MG63 (cell line): ENCODE measurements around the gene CNOT1. TPM values are rescaled to one million over a fixed set of nuclear protein-coding genes. Genes with fewer than 3 reads are reported as not detected.
"Not testable (repeated sequence)": the region's sequence is repeated elsewhere in the genome, so short reads cannot be mapped to it uniquely, and the experiment has no call there.

Experiments
- DNase-seq: peaks from one replicate; pipeline ENCODE4 v3.0.0-alpha.2; 2020
- H3K27me3 ChIP-seq: fragments of 250-450 bp; sonication (Bioruptor Pico); 2 replicates; pipeline ENCODE4 v1.5.1; 2020; ENCODE audit warnings: mild to moderate bottlenecking, moderate library complexity
- H3K36me3 ChIP-seq: fragments of 250-450 bp; sonication (Bioruptor Pico); 2 replicates; pipeline ENCODE4 v1.5.1; 2020; ENCODE audit warnings: mild to moderate bottlenecking, moderate library complexity
- H3K4me3 ChIP-seq: fragments of 250-450 bp; sonication (Bioruptor Pico); 2 replicates; pipeline ENCODE4 v1.5.1; 2020; ENCODE audit warnings: mild to moderate bottlenecking, moderate library complexity
- H3K9me3 ChIP-seq: fragments of 250-450 bp; sonication (Bioruptor Pico); 2 replicates; pipeline ENCODE4 v1.5.1; 2020; ENCODE audit warnings: mild to moderate bottlenecking, moderate library complexity
- total RNA-seq: library from RNA; depleted of rRNA; stranded (reverse); fragments of >200 nt; shearing (Covaris generic); gene quantifications from 2 replicates; pipeline ENCODE4 v1.2.3, GENCODE V29; 2014; ENCODE audit warnings: low replicate concordance

Gene CNOT1
- total RNA-seq, 1 experiment from 2014 or later, result 232 TPM

GRCh38 chr16:58644765-58645487 is 15.3 kb upstream of the CNOT1 start:
- Histone ChIP-seq H3K36me3 (no peaks in the 10 kb centered on the region), H3K4me3 (no peak overlapping the region), H3K27me3 (no peaks in the 10 kb centered on the region), H3K9me3 (no peaks in the 10 kb centered on the region)
- no peak for DNase-seq

DNA sequence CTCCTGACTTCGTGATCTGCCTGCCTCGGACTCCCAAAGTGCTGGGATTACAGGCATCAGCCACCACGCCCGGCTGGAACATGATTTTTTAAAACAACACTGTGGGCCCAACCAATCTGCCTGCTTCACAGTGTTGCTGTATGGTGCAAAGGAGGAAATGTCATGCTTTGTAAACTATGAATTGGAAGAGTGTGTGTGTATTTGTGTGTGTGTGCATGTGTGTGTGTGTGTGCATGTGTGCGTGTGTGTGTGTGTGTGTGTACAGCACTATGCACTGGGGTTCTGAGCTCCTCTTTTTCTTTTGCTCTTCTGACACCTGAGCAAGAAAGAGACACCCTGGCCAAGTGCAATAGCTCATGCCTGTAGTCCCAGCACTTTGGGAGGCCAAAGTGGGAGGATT is 14.5 kb upstream of the CNOT1 start:
- H3K4me3 ChIP-seq, result no peak overlapping the region
- H3K36me3 ChIP-seq, result no peaks in the 10 kb centered on the region
- H3K27me3 ChIP-seq, result no peaks in the 10 kb centered on the region
- DNase-seq, result no peak
- no peaks in the 10 kb centered on the region for H3K9me3 ChIP-seq

DNA sequence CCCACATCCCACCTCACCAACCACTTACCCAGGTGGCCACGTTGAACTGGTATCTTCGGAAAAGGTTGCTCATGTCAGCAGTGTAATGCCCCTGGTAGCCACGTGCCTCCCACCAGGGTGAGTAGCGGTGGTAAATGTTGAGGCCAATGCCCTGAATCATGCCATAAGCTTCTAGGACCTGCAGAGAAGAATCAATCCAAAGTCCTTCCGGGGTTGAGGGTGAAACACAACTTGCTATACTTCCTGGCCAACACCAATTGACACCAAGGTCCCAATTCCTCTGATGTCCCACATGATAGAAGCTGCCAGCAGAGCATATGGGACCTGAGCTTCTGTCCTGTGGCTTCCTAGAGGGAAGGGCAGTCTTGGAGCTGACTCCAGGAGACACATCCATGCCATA is 11.3 kb upstream of the CNOT1 start:
- Histone ChIP-seq H3K27me3 (no peaks in the 10 kb centered on the region), H3K9me3 (no peaks in the 10 kb centered on the region), H3K36me3 (no peaks in the 10 kb centered on the region), H3K4me3 (no peak overlapping the region)
- no peak for DNase-seq

DNA sequence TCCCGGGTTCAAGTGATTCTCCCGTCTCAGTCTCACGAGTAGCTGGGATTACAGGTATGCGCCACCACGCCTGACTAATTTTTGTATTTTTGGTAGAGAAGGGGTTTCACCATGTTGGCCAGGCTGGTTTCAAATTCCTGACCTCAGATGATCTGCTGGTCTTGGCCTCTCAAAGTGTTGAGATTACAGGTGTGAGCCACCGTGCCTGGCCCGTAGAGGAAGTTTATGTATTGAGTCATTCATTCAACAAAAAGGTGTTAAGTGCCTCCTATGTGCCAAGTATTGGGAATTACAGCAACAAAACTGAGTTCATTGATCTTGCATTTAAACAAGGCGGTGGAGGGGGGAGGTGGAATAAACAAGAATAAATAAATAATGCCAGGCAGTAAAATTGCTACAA is 10.2 kb upstream of the CNOT1 start:
- no peaks in the 10 kb centered on the region for H3K27me3 ChIP-seq
- H3K4me3 ChIP-seq, result no peak overlapping the region
- H3K36me3 ChIP-seq, result no peaks in the 10 kb centered on the region
- no peaks in the 10 kb centered on the region for H3K9me3 ChIP-seq
- DNase-seq, result no peak

GRCh38 chr16:58639230-58639629 is 9.6 kb upstream of the CNOT1 start:
- DNase-seq, result no peak

DNA sequence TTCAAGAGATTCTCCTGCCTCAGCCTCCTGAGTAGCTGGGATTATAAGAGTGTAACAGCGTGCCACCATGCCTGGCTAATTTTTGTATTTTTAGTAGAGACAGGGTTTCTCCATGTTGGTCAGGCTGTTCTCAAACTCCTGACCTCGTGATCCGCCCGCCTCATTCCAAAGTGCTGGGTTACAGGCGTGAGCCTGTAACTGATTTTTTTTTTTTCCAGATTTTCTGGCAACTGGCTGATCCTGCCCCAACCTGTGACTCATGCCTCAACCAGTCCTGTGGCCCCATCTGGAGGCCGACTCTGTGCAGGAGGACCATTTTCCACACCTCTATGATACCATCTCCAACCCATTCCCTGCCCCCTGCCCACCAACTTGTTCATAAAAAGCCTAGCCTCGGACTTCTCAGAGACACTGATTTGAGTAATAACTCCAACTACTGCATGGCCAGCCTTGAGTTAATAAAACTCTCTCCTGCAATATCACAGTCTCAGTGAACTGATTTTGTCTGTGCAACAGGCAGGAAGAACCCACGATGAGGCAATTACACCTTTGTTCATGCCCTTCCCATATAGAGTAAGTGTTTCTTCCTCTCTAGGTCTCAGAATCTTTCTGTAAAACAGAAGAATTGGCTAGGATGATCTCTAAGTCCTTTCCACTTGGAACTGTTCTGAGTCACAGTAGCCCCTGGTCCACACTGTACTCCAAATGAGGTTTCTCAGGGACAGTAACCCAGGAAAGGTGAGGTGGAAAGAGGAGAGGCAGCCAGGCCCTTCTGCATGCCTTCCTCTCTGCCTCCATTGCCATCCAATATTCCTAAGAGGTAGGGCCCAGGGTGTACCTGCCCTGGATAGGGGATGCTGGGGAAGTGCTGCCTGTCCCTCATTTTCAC is 8.8 kb upstream of the CNOT1 start:
- Histone ChIP-seq H3K4me3 (no peak overlapping the region), H3K9me3 (no peaks in the 10 kb centered on the region), H3K27me3 (no peaks in the 10 kb centered on the region), H3K36me3 (no peaks in the 10 kb centered on the region)
- peak; percentile 95 for DNase-seq

More at GRCh38 chr16:58639230-58639629, 9.6 kb upstream of the CNOT1 start:
- H3K36me3 ChIP-seq, result no peaks in the 10 kb centered on the region
- H3K27me3 ChIP-seq, result no peaks in the 10 kb centered on the region
- no peak overlapping the region for H3K4me3 ChIP-seq
- no peaks in the 10 kb centered on the region for H3K9me3 ChIP-seq

DNA sequence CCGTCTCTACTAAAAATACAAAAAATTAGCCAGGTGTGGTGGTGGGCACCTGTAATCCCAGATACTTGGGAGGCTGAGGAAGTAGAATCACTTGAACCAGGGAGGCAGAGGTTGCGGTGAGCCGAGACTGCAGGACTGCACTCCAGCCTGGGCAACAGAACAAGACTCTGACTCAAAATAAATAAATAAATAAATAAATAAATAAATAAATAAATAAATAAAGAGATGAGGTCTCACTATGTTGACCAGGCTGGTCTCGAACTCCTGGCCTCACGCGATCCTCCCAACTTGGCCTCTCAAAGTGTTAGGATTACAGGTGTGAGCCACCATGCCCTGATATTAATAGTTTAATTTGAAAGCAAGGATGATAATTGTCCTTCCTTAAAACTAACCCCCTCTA is 7.4 kb upstream of the CNOT1 start:
- not testable (repeated sequence) for H3K4me3 ChIP-seq, H3K27me3 ChIP-seq, H3K9me3 ChIP-seq, H3K36me3 ChIP-seq, DNase-seq

DNA sequence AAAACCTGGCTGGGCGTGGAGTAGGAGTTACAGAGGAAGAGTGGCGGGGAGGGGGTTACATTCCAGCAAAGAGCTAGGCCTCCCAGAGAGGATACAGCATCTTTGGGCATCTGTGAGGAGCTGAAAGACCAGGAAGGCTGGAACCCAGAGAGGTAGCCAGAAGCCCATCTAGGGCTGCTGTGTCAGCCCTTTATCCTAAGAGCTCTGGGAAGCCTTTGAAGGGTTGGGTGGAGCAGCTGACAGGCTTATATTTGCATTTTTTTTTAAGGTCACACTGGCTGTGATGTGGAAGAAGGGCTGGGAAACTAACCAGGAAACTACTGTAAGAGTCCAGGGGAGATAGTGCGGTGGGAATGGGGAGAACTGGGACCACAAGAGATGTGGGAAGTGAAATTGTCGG is 6.8 kb upstream of the CNOT1 start:
- Histone ChIP-seq H3K9me3 (no peaks in the 10 kb centered on the region), H3K27me3 (no peaks in the 10 kb centered on the region), H3K4me3 (no peak overlapping the region), H3K36me3 (no peaks in the 10 kb centered on the region)
- DNase-seq, result no peak

DNA sequence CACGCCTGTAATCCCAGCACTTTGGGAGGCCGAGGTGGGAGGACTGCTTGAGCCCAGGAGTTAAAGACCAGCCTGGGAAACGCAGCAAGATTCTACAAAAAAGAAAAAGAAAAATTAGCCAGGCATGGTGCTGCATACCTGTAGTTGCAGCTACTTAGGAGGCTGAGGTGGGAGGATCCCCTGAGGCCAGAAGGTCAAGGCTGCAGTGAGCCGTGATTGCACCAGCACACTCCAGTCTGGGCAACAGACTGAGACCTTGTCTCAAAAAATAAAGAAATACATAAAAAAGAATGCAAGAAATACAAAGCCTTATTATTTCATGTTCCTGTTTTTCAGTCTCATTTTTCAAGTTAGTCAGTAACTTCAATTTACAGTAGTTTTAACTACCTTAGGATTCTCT is 5.9 kb upstream of the CNOT1 start:
- no peaks in the 10 kb centered on the region for H3K9me3 ChIP-seq
- no peak overlapping the region for H3K4me3 ChIP-seq

GRCh38 chr16:58634265-58634802 is 4.7 kb upstream of the CNOT1 start:
- Histone ChIP-seq H3K27me3 (no peaks in the 10 kb centered on the region), H3K4me3 (no peak overlapping the region), H3K36me3 (peaks cover 3% of the 10 kb centered on the region), H3K9me3 (no peaks in the 10 kb centered on the region; the same call in 1 of the 2 replicates)
- DNase-seq, result no peak

More for the DNA sequence above, 5.9 kb upstream of the CNOT1 start:
- no peaks in the 10 kb centered on the region for H3K27me3 ChIP-seq
- H3K36me3 ChIP-seq, result no peaks in the 10 kb centered on the region
- no peak for DNase-seq

DNA sequence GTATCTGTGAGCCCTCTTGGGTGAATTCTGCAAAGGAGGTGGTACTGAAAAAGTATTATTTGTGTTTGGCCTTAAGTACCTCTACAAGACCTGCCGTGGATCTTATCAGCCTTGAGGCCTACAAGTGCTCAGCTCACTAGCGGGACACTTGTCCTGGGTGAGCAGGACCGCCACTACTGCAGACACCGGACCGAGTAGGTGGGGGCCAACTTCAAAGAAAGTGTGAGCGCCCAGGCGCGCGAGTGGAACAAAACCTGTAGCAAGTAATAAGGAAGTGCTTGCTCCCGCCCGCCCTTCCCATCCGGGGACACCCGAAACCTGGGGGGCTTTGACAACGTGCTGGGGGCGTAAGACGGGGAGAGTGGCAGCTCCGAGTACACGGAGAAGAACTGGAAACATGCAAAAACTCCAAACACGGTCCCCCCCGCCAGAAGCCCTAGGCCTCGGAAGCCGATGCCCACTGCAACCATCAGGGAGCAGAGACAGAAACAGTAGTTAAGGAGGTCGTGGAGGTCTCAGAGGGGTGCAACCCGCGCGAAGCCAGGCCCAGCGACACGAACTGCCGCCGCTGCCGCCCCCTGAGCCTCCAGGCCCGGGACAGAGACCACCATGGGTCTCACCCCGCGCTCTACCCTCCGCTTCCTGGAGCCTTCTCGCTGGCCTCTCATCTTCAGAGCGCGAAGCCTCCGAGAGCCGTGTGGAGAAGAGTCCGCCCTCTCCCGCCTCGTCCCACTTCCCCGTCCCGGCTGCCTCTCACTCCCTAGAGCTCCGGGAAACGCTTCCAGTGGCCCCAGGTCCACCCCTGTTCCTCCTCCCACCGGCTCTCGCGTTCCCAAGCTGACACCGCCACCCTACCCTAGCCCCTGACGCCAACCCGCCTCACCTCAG is 537 bp downstream of the CNOT1 start:
- peak overlapping the region; percentile 99 for H3K4me3 ChIP-seq
- peaks cover 45% of the 10 kb centered on the region for H3K36me3 ChIP-seq
- H3K9me3 ChIP-seq, result no peaks in the 10 kb centered on the region; the same call in 1 of the 2 replicates
- H3K27me3 ChIP-seq, result no peaks in the 10 kb centered on the region
- peak; percentile 67 for DNase-seq

- no peak for DNase-seq
- Histone ChIP-seq H3K27me3 (no peaks in the 10 kb centered on the region), H3K4me3 (no peak overlapping the region), H3K9me3 (no peaks in the 10 kb centered on the region; the same call in 1 of the 2 replicates), H3K36me3 (peaks cover 89% of the 10 kb centered on the region)
Observed at GRCh38 chr16:58624209-58624608, 5.4 kb downstream of the CNOT1 start.

GRCh38 chr16:58620396-58620795 is 9.2 kb downstream of the CNOT1 start:
- no peaks in the 10 kb centered on the region for H3K27me3 ChIP-seq
- no peak for DNase-seq
- peaks cover 93% of the 10 kb centered on the region for H3K36me3 ChIP-seq
- no peak overlapping the region for H3K4me3 ChIP-seq
- H3K9me3 ChIP-seq, result no peaks in the 10 kb centered on the region

DNA sequence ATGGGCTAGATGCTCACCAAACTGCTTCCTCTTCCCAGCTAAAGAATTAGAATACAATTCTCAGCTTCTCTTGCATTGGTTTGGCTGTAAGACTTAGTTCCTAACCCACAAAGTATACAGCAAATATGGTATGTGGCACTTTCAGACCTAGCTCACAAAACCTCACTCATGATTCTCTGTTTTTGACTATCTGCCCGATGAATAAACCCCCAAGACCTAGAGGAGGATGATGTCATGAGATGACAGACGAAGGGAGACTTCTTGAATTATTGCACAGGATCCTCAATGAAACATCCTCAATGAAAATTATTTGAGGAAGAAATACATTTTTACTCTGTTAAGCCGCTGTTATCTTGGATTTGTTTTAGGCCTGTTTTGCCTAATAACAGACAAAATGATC is 14.3 kb downstream of the CNOT1 start:
- H3K27me3 ChIP-seq, result no peaks in the 10 kb centered on the region
- H3K36me3 ChIP-seq, result peaks cover 77% of the 10 kb centered on the region
- no peak for DNase-seq
- H3K4me3 ChIP-seq, result no peak overlapping the region
- no peaks in the 10 kb centered on the region for H3K9me3 ChIP-seq

- Histone ChIP-seq H3K4me3 (no peak overlapping the region), H3K9me3 (no peaks in the 10 kb centered on the region), H3K36me3 (peaks cover 75% of the 10 kb centered on the region), H3K27me3 (no peaks in the 10 kb centered on the region)
- DNase-seq, result no peak
Observed at GRCh38 chr16:58614860-58615259, 14.8 kb downstream of the CNOT1 start.

- no peaks in the 10 kb centered on the region for H3K9me3 ChIP-seq
- H3K4me3 ChIP-seq, result no peak overlapping the region
- H3K36me3 ChIP-seq, result peaks cover 70% of the 10 kb centered on the region
- DNase-seq, result peak; percentile 73
- H3K27me3 ChIP-seq, result no peaks in the 10 kb centered on the region
Observed at GRCh38 chr16:58614212-58614611, 15.4 kb downstream of the CNOT1 start.
